Fibroblast of lung (primary cell): ENCODE measurements around the gene BNIP3. TPM values are rescaled to one million over a fixed set of nuclear protein-coding genes. Genes with fewer than 3 reads are reported as not detected.

Source experiments
- DNase-seq, 2 donors: peaks; one replicate each; pipeline versions ENCODE4 v3.0.0 to v3.0.0-alpha.2; 2010; ENCODE audit warnings: low read depth in 2 of 2
- H2AFZ ChIP-seq: 2 replicates; pipeline ENCODE4 v1.5.1; 2012; ENCODE audit warnings: low read length, control low read depth, inconsistent platforms
- H3K27ac ChIP-seq: 2 replicates; pipeline ENCODE4 v1.5.1; 2011; ENCODE audit warnings: low read length, control low read depth; ENCODE audit not compliant: insufficient read depth
- H3K27me3 ChIP-seq: 2 replicates; pipeline ENCODE4 v1.5.1; 2011; ENCODE audit warnings: mild to moderate bottlenecking, low read length; ENCODE audit not compliant: control insufficient read depth, insufficient read depth
- H3K36me3 ChIP-seq: 2 replicates; pipeline ENCODE4 v1.5.1; 2011; ENCODE audit warnings: low read length; ENCODE audit not compliant: control insufficient read depth, insufficient read depth
- H3K4me1 ChIP-seq: 2 replicates; pipeline ENCODE4 v1.5.1; 2011; ENCODE audit warnings: low read length; ENCODE audit not compliant: control insufficient read depth, insufficient read depth; ENCODE audit errors: extremely low read depth
- H3K4me2 ChIP-seq: 2 replicates; pipeline ENCODE4 v1.5.1; 2011; ENCODE audit warnings: low read length, control low read depth; ENCODE audit not compliant: insufficient read depth; ENCODE audit errors: extremely low read depth
- H3K4me3 ChIP-seq, 4 experiments: fragments of 200-600 bp in 1 of 4; sonication (generic) in 1 of 4; replicated peaks in 1 of 4; 2 replicates each; pipeline ENCODE4 v1.5.1; 2011 to 2016; ENCODE audit warnings: low read length in 4 of 4, low read depth in 3 of 4, mild to moderate bottlenecking in 3 of 4, control low read depth in 2 of 4, inconsistent platforms in 1 of 4, mixed read lengths in 1 of 4; ENCODE audit not compliant: insufficient read depth in 1 of 4; ENCODE audit errors: control extremely low read depth in 1 of 4
- H3K79me2 ChIP-seq: 2 replicates; pipeline ENCODE4 v1.5.1; 2012; ENCODE audit warnings: mild to moderate bottlenecking, low read length, inconsistent platforms; ENCODE audit not compliant: control insufficient read depth, insufficient read depth
- H3K9ac ChIP-seq: 2 replicates; pipeline ENCODE4 v1.5.1; 2011; ENCODE audit warnings: mild to moderate bottlenecking, low read length, control low read depth; ENCODE audit not compliant: insufficient read depth
- H3K9me3 ChIP-seq: 2 replicates; pipeline ENCODE4 v1.5.1; 2012; ENCODE audit warnings: low read depth, low read length; ENCODE audit not compliant: control insufficient read depth, insufficient read depth
- H4K20me1 ChIP-seq: 2 replicates; pipeline ENCODE4 v1.5.1; 2011; ENCODE audit warnings: low read length; ENCODE audit not compliant: control insufficient read depth, insufficient read depth; ENCODE audit errors: extremely low read depth
- CTCF ChIP-seq, 2 donors: IDR thresholded peaks in 1 of 2; conservative IDR thresholded peaks in 1 of 2; 1 replicate in 1 of 2; 2 replicates in 1 of 2; pipeline ENCODE4 v1.5.1; 2011 to 2012; ENCODE audit warnings: low read length in 2 of 2, control low read depth in 1 of 2, inconsistent platforms in 1 of 2, low read depth in 1 of 2, mild to moderate bottlenecking in 1 of 2
- EZH2 ChIP-seq: IDR thresholded peaks from 2 replicates; pipeline ENCODE4 v1.5.1; 2012; ENCODE audit warnings: low read length, control low read depth, mild to moderate bottlenecking; ENCODE audit errors: missing control alignments
- polyA plus RNA-seq, 2 donors: library from polyadenylated mRNA; depleted of rRNA in 1 of 2; stranded (reverse) in 1 of 2; unstranded in 1 of 2; fragments of >200 nt; gene quantifications; 2 replicates each; pipeline ENCODE4 v1.2.1, GENCODE V29; 2011 to 2012; ENCODE audit warnings: missing spikeins in 1 of 2
- total RNA-seq: library from RNA; depleted of rRNA; stranded (reverse); fragments of >200 nt; gene quantifications from 2 replicates; pipeline ENCODE4 v1.2.1, GENCODE V29; 2014

BNIP3 gene
- total and polyA plus RNA-seq, 2 donors (not counting 1 experiment from before 2014, with no cell fraction given) = 62.4 to 104 TPM

- no peak overlapping the region for H3K27ac ChIP-seq
- no peak overlapping the region for H3K4me2 ChIP-seq
- no peaks in the 10 kb centered on the region for H3K4me1 ChIP-seq
- H3K79me2 ChIP-seq = no peaks in the 10 kb centered on the region
- H3K9ac ChIP-seq = no peak overlapping the region
- no peaks in the 10 kb centered on the region for H3K27me3 ChIP-seq
- no peaks in the 10 kb centered on the region for H3K9me3 ChIP-seq
- no peak overlapping the region for H3K4me3 ChIP-seq
- no peak for DNase-seq
- TF ChIP-seq CTCF (conservative IDR thresholded peaks at IDR 0.05 in 1 of 2, IDR thresholded peaks at IDR 0.05 in 1 of 2; ENCODE audit: low read depth in 1 of 2, low read length in 2 of 2) (no peak), EZH2 (no peak)
- no peaks in the 10 kb centered on the region for H3K36me3 ChIP-seq
- H4K20me1 ChIP-seq = no peaks in the 10 kb centered on the region
- no peak overlapping the region for H2AFZ ChIP-seq
Observed at GRCh38 chr10:132009575-132009974, 27.9 kb upstream of the BNIP3 start.

- no peaks in the 10 kb centered on the region for H3K9me3 ChIP-seq
- H3K9ac ChIP-seq = no peak overlapping the region
- TF ChIP-seq CTCF (conservative IDR thresholded peaks at IDR 0.05 in 1 of 2, IDR thresholded peaks at IDR 0.05 in 1 of 2; ENCODE audit: low read depth in 1 of 2, low read length in 2 of 2) = no peak
- TF ChIP-seq EZH2 = no peak
- no peak overlapping the region for H2AFZ ChIP-seq
- no peaks in the 10 kb centered on the region for H4K20me1 ChIP-seq
- H3K4me1 ChIP-seq = no peaks in the 10 kb centered on the region
- no peak overlapping the region for H3K4me2 ChIP-seq
- no peak overlapping the region for H3K4me3 ChIP-seq
- DNase-seq = no peak
- no peaks in the 10 kb centered on the region for H3K79me2 ChIP-seq
- H3K27me3 ChIP-seq = no peaks in the 10 kb centered on the region
- no peaks in the 10 kb centered on the region for H3K36me3 ChIP-seq
- H3K27ac ChIP-seq = no peak overlapping the region
Observed at GRCh38 chr10:132007681-132008080, 26.0 kb upstream of the BNIP3 start.

GRCh38 chr10:132006966-132007365 is 25.2 kb upstream of the BNIP3 start:
- H3K79me2 ChIP-seq = no peaks in the 10 kb centered on the region
- no peaks in the 10 kb centered on the region for H3K36me3 ChIP-seq
- DNase-seq = no peak
- no peak overlapping the region for H3K4me3 ChIP-seq
- no peak overlapping the region for H3K9ac ChIP-seq
- H3K4me1 ChIP-seq = no peaks in the 10 kb centered on the region
- no peak for TF ChIP-seq CTCF (conservative IDR thresholded peaks at IDR 0.05 in 1 of 2, IDR thresholded peaks at IDR 0.05 in 1 of 2; ENCODE audit: low read depth in 1 of 2, low read length in 2 of 2)
- TF ChIP-seq EZH2 = no peak
- no peak overlapping the region for H2AFZ ChIP-seq
- no peak overlapping the region for H3K4me2 ChIP-seq
- no peak overlapping the region for H3K27ac ChIP-seq
- no peaks in the 10 kb centered on the region for H3K9me3 ChIP-seq
- H4K20me1 ChIP-seq = no peaks in the 10 kb centered on the region
- H3K27me3 ChIP-seq = no peaks in the 10 kb centered on the region
